Measurements from ENCODE around the gene PFDN6.

PFDN6 gene

GRCh38 chr6:33318426-33319073 is 29.1 kb downstream of the PFDN6 start:
- no peak for DNase-seq

GRCh38 chr6:33319939-33320314 is 30.5 kb downstream of the PFDN6 start:
- DNase-seq, result no peak

- no peak for DNase-seq
Observed at GRCh38 chr6:33320315-33321181, 31.1 kb downstream of the PFDN6 start.

DNA sequence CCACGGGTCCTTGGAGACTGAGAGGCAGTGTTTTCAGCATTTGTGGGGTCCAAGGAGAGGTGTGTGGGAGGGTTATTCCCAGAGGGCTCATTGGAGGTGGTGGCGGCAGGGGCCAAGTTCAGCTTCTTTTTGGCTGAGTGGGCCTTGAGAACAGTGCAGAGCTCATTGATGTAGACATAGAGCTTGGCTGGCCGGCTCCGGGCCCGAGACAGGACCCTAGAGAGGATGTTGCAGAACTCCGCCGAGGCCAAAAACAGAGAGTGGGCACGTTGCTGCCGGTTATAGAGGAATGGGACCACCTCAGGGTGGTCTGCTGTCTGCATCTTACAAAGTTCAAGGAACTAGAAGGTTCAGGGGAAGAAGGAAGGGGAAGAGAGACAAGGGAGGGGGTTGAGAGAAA is 31.8 kb downstream of the PFDN6 start:
- no peak for DNase-seq

GRCh38 chr6:33323623-33323948 is 34.2 kb downstream of the PFDN6 start:
- DNase-seq, result no peak

DNA sequence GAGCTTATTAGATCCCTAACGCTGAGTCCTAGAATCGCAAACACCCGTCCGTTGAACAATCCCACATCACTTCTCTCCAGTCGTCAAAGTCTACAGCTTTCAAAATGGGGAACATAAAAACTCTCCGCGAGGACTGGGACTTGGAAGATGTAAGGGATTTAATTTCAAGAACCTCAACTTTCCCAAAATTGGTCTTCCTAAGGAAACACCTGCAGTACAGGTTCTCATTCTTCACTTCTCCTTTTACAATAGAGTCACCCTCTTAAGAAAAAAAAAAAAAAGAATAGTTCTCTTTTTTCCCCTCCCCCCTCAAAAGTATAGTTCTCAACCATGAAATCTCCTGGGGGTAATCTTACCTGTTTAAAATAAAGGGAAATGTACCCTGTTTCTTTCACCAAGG is 34.7 kb downstream of the PFDN6 start:
- no peak for DNase-seq

- no peak for DNase-seq
Observed at GRCh38 chr6:33329058-33329457, 39.7 kb downstream of the PFDN6 start.

- no peak for DNase-seq
Observed at GRCh38 chr6:33330736-33331135, 41.3 kb downstream of the PFDN6 start.

DNA sequence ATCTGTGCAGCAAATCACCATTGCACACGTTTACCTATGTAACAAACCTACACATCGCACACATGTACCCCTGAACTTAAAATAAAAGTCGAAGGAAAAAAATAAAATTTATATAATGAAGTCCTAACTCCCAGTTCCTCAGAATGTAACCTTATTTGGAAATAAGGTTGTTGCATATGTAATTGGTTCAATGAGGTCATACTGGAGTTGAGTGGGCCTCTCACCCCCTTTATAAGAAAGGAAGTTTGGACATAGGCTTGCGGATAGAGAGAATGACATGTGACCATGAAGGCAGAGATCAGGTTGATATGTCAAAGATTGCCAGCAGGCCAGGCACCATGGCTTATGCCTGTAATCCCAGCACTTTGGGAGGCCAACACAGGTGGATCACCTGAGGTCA is 44.3 kb downstream of the PFDN6 start:
- DNase-seq, result no peak

GRCh38 chr6:33335916-33336315 is 46.5 kb downstream of the PFDN6 start:
- no peak for DNase-seq

DNA sequence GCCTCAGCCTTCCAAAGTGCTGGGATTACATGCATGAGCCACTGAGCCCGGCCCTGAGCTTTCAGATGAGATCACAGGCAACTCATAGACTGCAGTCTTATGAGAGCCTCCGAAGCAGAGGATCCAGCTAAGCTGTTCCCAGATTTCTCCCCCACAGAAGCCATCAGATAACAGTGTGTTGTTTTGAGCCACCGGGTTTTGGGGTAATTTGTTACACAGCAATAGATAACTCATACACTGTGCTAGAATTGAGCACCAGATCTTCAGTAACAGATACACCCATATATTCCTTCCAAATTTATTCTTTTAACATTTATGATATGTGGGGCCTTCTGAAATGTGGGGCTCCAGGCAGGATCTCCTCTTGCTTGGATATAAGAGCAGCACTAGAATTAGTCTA is 47.1 kb downstream of the PFDN6 start:
- no peak for DNase-seq

GRCh38 chr6:33339193-33339592 is 49.8 kb downstream of the PFDN6 start:
- DNase-seq, result no peak
